ENCODE data around the gene LY6G5B.

Gene LY6G5B

DNA sequence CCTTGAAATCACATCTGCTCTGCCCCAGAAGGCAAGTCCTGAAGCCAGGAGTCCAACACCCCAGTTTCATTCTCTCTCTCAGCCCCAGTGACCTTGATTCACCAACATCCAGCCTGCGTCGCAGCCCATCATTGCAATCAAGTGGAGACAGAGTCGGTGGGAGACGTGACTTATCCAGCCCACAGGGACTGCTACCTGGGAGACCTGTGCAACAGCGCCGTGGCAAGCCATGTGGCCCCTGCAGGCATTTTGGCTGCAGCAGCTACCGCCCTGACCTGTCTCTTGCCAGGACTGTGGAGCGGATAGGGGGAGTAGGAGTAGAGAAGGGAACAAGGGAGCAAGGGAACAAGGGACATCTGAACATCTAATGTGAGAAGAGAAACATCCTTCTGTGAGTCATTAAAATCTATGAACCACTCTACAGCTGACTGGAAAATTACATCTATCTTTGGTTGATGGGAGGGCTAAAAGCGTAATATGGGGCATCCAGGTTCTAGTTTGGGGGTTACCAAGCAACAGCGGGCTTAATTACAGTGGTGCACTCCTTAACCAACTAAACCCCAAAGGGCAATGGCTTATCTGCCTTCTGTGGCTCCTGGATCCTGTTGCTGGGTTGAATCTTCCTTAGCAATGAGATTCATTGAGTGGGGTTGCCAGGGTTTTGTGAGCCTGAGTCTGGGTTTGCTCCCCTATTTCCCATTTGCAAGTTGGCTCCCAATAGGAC, 47.9 kb downstream of the LY6G5B start:
- no peak for DNase-seq

- no peak for DNase-seq
These were observed 48.5 kb downstream of the LY6G5B start for GRCh38 chr6:31718265-31718664.

GRCh38 chr6:31719001-31719400, 49.2 kb downstream of the LY6G5B start:
- no peak for DNase-seq

- no peak for DNase-seq
These were observed 50.5 kb downstream of the LY6G5B start for GRCh38 chr6:31720196-31720770.

GRCh38 chr6:31721351-31722020, 51.7 kb downstream of the LY6G5B start, which contains the start of gene LY6G6C:
TSS of gene LY6G6C (minus strand) at chr6:31721746. CDS start at chr6:31721679, 67 bp downstream.
- DNase-seq: no peak

- no peak for DNase-seq
These were observed 52.4 kb downstream of the LY6G5B start for GRCh38 chr6:31722173-31722572.

Measured in hematopoietic multipotent progenitor cell treated with erythropoietin and hydrocortisone succinate and interleukin-3 and kit ligand, for 6 days (in vitro differentiated cells).